ENCODE results near the gene TMEM72.

TMEM72 gene

DNA sequence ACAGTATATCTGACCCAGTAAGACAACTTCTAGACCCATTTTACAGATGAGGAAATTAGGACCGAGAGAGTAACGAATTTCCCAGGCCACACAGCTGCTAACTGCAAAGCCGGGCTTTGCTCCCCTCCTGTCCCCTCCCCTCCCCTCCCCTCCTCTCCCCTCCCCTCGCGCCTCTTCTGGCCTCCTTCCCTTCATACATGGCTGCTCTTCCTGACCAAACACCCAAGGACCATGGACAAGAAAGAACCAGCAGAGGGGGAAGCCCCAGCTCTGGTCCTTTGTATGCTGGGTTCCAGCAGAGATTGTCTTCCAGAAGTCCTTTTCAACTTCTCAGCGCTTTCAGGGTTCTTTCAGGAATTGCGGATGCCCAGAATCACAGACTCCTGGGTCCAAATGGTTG, 3.6 kb upstream of the TMEM72 start:
- CTCF ChIA-PET, result interaction anchor here (1.4 kb wide), 1 partner anchor 49 kb away, joined by 3 read pairs; no protein-coding TSS in a partner anchor
- POLR2A ChIA-PET, result no interaction called here
- DNase-seq (ENCODE audit: extremely low spot score), result no peak
- TF ChIP-seq, protein P1, sequence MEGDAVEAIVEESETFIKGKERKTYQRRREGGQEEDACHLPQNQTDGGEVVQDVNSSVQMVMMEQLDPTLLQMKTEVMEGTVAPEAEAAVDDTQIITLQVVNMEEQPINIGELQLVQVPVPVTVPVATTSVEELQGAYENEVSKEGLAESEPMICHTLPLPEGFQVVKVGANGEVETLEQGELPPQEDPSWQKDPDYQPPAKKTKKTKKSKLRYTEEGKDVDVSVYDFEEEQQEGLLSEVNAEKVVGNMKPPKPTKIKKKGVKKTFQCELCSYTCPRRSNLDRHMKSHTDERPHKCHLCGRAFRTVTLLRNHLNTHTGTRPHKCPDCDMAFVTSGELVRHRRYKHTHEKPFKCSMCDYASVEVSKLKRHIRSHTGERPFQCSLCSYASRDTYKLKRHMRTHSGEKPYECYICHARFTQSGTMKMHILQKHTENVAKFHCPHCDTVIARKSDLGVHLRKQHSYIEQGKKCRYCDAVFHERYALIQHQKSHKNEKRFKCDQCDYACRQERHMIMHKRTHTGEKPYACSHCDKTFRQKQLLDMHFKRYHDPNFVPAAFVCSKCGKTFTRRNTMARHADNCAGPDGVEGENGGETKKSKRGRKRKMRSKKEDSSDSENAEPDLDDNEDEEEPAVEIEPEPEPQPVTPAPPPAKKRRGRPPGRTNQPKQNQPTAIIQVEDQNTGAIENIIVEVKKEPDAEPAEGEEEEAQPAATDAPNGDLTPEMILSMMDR (IDR thresholded peaks at IDR 0.05; ENCODE audit: control extremely low read depth, extremely low read depth, low read depth, missing control alignments), result no peak

DNA sequence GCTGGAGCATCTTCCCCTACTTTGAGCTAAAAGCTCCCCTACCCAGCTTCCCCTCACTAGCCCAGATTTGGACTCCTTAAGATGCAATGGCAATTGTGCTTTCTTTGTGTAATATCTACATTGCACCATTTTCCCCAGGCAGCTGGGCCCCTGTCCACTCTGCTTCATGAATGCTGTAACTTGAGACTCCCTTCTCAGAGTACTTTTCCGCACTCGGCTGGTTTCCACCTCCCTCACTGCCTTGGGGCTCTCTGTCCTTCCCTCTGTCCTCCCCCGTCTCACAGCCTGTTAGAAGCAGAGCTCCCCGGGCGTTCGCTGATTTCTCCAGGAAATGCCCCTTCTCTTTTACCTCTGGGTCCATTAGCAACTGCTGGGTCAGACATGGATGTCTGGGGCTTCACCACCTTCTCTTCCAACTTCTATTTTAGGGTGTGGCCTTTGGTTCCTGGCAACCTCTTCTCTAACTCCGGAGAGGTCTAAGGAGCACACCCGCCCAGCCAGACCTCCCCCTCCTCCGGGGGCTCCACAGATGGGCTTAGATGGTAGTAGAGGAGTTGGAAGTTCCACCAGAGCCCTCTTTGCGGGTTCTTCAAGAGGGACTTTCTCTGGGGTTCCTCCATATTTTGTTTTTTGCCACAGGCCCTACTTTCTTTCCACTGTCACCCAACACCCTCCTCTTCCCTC, 2.9 kb upstream of the TMEM72 start:
- no peak for DNase-seq (ENCODE audit: extremely low spot score)
- POLR2A ChIA-PET, result no interaction called here
- CTCF ChIA-PET, result interaction anchor here (1.1 to 1.7 kb wide), 2 partner anchors 15 to 25 kb away, joined by 3 to 6 read pairs; no protein-coding TSS in a partner anchor
- TF ChIP-seq, protein P1 (IDR thresholded peaks at IDR 0.05; ENCODE audit: control extremely low read depth, extremely low read depth, low read depth, missing control alignments), result no peak

DNA sequence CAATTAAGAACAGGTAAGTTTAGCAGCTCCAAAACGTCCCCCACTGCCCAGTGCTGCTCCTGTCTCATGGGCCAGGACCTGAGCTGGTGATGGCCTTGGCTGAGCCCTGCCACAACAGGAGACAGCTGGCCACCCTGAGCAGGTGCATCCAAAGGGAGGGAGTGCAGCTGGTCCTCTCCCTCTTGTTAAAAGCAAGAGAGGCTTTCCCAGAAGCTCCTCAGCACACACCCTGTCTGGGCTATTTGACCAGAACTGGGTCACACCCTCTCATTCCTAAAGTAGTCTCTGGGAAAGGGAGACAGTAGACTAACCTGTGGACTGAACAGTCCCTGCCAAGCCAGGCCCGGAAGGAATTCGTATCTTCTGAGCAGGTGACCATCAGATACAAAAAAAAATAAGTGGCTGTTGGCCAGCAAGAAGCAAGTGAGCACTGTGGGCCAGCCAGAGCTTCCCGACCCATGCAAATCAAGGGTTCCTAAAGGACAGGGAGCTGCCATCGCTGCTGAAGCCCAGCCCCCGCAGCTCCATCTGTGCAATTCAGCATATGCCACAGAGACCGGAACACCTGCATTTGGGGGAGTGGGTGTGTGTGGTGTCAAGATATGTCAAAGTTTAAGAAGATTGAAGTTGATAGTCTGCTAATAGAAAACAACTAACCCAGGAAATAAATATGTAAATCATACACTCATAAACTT, 2.1 kb upstream of the TMEM72 start:
- ChIA-PET POLR2A (no interaction called here), CTCF (interaction anchor here (1.1 to 1.7 kb wide), 3 partner anchors 13 to 24 kb away, joined by 3 to 6 read pairs (median 3); no protein-coding TSS in a partner anchor)
- TF ChIP-seq, protein P1 (IDR thresholded peaks at IDR 0.05; ENCODE audit: control extremely low read depth, extremely low read depth, low read depth, missing control alignments), result no peak
- DNase-seq (ENCODE audit: extremely low spot score), result no peak

DNA sequence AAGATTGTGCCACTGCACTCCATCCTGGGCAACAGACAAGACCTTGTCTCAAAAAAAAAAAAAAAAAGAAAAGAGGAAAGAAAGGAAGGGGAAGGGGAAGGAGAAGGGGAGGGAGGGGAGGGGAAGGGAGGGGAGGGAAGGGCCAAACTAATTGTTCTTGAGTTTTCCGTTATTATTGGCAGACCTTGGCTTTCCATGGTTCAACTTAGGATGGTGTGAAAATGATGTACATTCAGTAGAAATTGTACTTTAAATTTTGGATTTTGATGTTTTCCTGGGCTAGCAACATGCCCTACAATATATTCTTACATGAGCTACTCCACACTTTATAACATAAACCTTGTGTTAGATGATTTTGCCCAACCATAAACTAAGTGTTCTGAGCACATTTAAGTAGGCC, 1.2 kb upstream of the TMEM72 start:
- POLR2A ChIA-PET, result no interaction called here
- CTCF ChIA-PET, result interaction anchor here (1.3 to 1.7 kb wide), 3 partner anchors 14 to 23 kb away, joined by 3 to 6 read pairs (median 4); no protein-coding TSS in a partner anchor
- TF ChIP-seq, protein P1 (IDR thresholded peaks at IDR 0.05; ENCODE audit: control extremely low read depth, extremely low read depth, low read depth, missing control alignments), result no peak
- DNase-seq (ENCODE audit: extremely low spot score), result no peak

DNA sequence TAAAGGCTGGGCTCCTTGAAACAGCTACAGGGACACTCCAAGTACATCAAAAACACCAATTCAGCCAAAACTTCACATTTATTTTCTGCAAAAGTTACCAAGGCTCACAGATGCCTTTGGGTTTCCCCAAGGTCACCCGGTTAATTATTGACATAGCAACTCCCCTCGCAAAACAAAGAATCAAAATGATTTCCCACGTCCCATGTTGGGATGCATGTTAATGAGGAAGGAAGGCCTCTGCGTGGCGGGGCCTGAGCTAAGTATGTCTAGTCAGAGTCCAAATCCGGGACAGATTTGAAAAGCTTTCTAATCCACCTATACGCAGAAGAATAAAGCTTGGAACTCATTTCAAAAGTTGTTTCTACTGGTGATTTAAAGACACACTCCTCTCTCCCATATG, 535 bp upstream of the TMEM72 start:
- ChIA-PET POLR2A (no interaction called here), CTCF (interaction anchor here (1.2 to 1.3 kb wide), 2 partner anchors 11 to 22 kb away, joined by 3 to 4 read pairs; no protein-coding TSS in a partner anchor)
- TF ChIP-seq, protein P1 (IDR thresholded peaks at IDR 0.05; ENCODE audit: control extremely low read depth, extremely low read depth, low read depth, missing control alignments), result no peak
- no peak for DNase-seq (ENCODE audit: extremely low spot score)

DNA sequence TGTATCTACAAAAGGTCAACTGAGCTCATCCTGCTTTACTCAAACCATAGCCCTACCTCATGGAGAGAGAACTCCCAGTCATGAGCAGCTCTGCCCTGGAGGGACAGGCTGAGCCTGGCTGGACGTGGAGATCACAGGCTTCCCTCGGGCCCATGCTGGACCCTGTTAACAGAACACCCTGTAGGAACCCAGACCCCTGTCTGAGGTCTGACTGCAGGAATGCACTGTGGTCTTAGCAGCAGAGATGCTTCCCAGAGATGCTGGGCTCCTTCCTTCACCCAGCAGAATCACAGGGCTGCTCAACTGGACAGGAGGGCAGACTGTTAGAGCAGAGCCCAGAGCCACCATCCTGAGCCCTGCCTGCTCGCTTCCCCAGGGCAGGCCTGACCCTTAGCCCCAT, 814 bp downstream of the TMEM72 start:
- no peak for DNase-seq (ENCODE audit: extremely low spot score)
- ChIA-PET POLR2A (no interaction called here), CTCF (interaction anchor here (0.9 to 1.3 kb wide), 3 partner anchors 9 to 21 kb away, joined by 3 read pairs; no protein-coding TSS in a partner anchor)
- TF ChIP-seq, protein P1 (IDR thresholded peaks at IDR 0.05; ENCODE audit: control extremely low read depth, extremely low read depth, low read depth, missing control alignments), result no peak

Data from GM10248 (cell line).